Right lobe of liver (tissue), 4 donors: ENCODE results near the gene C20orf204.

Experiments
- POLR2A ChIP-seq: fragments of 450-650 bp; IDR thresholded peaks from one replicate; pipeline ENCODE4 v1.6.1; 2017; ENCODE audit warnings: antibody characterized with exemption, mild to moderate bottlenecking
- TF ChIP-seq, protein P1 (sequence below), 4 donors: fragments of 200-600 bp in 3 of 4; fragments of 450-650 bp in 1 of 4; IDR thresholded peaks; one replicate each; pipeline versions ENCODE4 v1.5.1 to v1.8.0; 2016 to 2022; ENCODE audit warnings: antibody characterized with exemption in 4 of 4, mild to moderate bottlenecking in 2 of 4
- donor health status: DM: no; HTN: no; CAD: no.
- donor health status: DM: no; HTN: no; CAD: no.
- donor health status: DM: no; HTN: yes; CAD: no.

DNA sequence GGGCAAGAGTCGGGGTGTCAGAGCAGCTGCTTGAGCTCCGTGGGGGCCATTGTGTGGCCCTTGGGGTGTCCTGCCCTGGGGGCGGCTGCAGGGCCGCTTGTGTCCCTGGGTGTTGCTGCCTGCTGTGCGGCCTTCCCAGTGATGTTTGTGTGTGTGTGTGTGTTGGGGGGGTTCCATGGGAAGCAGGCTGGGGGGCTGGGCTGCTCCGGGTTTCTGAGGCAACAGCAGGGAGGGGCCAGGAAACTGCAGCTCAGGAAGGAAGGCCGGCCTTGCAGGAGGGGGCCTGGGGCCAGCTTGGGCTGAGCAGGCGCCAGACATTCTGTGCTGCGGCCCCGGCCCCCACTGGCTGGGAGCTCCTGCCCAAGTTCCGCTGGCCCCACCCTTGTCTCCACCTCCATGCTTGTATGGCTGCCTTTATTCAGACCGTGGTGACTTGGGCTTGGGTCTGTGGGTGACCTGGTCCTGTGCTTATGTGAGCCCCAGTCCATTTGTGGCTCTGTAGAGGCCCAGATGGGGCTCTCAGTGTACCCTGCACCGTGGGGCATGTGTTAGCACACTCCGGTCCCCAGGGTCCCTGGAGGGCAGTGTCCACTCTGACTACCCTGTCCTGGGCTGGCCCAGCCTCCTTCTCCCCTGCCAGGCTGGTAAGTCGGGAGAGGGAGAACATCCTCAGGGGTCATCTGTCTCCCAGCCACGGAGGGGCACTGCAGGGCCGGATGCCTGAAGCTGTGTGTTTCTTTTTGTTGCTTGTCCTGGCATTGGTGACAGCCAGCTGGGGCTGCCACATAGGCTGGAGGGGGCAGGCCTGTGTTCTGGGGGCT lies 18.1 kb downstream of the C20orf204 start:
- TF ChIP-seq POLR2A, result no peak
- TF ChIP-seq, protein P1, sequence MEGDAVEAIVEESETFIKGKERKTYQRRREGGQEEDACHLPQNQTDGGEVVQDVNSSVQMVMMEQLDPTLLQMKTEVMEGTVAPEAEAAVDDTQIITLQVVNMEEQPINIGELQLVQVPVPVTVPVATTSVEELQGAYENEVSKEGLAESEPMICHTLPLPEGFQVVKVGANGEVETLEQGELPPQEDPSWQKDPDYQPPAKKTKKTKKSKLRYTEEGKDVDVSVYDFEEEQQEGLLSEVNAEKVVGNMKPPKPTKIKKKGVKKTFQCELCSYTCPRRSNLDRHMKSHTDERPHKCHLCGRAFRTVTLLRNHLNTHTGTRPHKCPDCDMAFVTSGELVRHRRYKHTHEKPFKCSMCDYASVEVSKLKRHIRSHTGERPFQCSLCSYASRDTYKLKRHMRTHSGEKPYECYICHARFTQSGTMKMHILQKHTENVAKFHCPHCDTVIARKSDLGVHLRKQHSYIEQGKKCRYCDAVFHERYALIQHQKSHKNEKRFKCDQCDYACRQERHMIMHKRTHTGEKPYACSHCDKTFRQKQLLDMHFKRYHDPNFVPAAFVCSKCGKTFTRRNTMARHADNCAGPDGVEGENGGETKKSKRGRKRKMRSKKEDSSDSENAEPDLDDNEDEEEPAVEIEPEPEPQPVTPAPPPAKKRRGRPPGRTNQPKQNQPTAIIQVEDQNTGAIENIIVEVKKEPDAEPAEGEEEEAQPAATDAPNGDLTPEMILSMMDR (IDR thresholded peaks at IDR 0.05), result peak in 1 of 4 donors; percentile 4
